Stimulated activated naive CD8-positive, alpha-beta T cell treated with anti-CD3 and anti-CD28 coated beads, Interleukin-15, Interleukin-2, amounts not matched to agents 100 ng/mL and 50 ng/mL, for 24 hours (primary cell): ENCODE data around the gene CTBP1.

Experiments
- H3K27ac Mint-ChIP-seq: one replicate; pipeline ENCODE4 v1.8.0; 2021; ENCODE audit warnings: mild to moderate bottlenecking, mixed read lengths
- H3K27me3 Mint-ChIP-seq: one replicate; pipeline ENCODE4 v1.8.0; 2021; ENCODE audit warnings: mixed read lengths
- H3K36me3 Mint-ChIP-seq: one replicate; pipeline ENCODE4 v1.8.0; 2021; ENCODE audit warnings: low read depth, mixed read lengths
- H3K4me1 Mint-ChIP-seq: one replicate; pipeline ENCODE4 v1.8.0; 2021; ENCODE audit warnings: low read depth, mixed read lengths
- H3K4me3 Mint-ChIP-seq: one replicate; pipeline ENCODE4 v1.8.0; 2021; ENCODE audit warnings: mild to moderate bottlenecking, mixed read lengths
- H3K9me3 Mint-ChIP-seq: one replicate; pipeline ENCODE4 v1.8.0; 2021; ENCODE audit warnings: mixed read lengths

The CTBP1 gene

DNA sequence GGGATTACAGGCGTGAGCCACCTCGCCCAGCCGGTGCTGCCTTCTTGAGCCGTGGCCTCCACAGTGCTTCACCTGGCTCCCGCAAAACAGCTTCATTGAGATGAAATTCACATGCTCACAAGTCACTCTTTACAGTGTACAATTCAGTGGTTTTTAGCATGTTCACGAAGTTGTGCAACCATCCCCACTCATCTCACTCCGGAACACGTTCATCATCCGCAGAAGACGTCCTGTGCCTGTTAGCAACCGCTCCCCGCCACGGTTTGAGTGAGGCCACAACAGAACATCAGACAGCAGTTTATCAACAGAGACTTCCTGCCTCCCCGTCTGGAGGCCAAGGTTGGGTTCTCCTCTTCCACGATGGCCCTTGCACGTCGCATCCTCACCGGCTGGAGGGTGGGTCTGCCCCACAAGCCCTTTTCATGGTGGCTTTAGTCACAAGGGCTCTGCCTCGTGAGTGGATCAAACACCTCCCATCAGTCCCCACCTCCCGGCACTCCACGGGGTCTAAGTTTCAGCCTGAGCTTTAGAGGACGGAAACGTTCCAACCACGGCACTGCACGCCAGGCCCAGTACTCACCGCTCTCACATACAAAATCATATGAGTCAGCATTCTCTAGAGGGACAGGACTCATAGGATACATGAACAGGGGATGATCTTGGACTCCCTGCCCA lies 46.9 kb downstream of the CTBP1 start:
- Mint-ChIP-seq H3K27ac (peak overlapping the region; percentile 95), H3K4me3 (peak overlapping the region; percentile 72), H3K4me1 (peaks cover 50% of the 10 kb centered on the region), H3K36me3 (no peaks in the 10 kb centered on the region), H3K9me3 (no peaks in the 10 kb centered on the region), H3K27me3 (no peaks in the 10 kb centered on the region)

- Mint-ChIP-seq H3K4me1 (peaks cover 50% of the 10 kb centered on the region), H3K9me3 (no peaks in the 10 kb centered on the region), H3K27me3 (no peaks in the 10 kb centered on the region), H3K36me3 (no peaks in the 10 kb centered on the region), H3K4me3 (peak overlapping the region; percentile 72), H3K27ac (no peak overlapping the region)
Observed at GRCh38 chr4:1200425-1201035, 48.4 kb downstream of the CTBP1 start.

GRCh38 chr4:1199556-1200331 lies 49.2 kb downstream of the CTBP1 start:
- Mint-ChIP-seq H3K27ac (no peak overlapping the region), H3K4me1 (peaks cover 48% of the 10 kb centered on the region), H3K27me3 (no peaks in the 10 kb centered on the region)

GRCh38 chr4:1198098-1198844 lies 50.7 kb downstream of the CTBP1 start:
- Mint-ChIP-seq H3K27me3 (no peaks in the 10 kb centered on the region), H3K4me1 (peaks cover 33% of the 10 kb centered on the region), H3K36me3 (no peaks in the 10 kb centered on the region), H3K4me3 (no peak overlapping the region), H3K27ac (no peak overlapping the region), H3K9me3 (no peaks in the 10 kb centered on the region)

More at GRCh38 chr4:1199556-1200331, 49.2 kb downstream of the CTBP1 start:
- Mint-ChIP-seq H3K36me3 (no peaks in the 10 kb centered on the region), H3K9me3 (no peaks in the 10 kb centered on the region), H3K4me3 (no peak overlapping the region)

DNA sequence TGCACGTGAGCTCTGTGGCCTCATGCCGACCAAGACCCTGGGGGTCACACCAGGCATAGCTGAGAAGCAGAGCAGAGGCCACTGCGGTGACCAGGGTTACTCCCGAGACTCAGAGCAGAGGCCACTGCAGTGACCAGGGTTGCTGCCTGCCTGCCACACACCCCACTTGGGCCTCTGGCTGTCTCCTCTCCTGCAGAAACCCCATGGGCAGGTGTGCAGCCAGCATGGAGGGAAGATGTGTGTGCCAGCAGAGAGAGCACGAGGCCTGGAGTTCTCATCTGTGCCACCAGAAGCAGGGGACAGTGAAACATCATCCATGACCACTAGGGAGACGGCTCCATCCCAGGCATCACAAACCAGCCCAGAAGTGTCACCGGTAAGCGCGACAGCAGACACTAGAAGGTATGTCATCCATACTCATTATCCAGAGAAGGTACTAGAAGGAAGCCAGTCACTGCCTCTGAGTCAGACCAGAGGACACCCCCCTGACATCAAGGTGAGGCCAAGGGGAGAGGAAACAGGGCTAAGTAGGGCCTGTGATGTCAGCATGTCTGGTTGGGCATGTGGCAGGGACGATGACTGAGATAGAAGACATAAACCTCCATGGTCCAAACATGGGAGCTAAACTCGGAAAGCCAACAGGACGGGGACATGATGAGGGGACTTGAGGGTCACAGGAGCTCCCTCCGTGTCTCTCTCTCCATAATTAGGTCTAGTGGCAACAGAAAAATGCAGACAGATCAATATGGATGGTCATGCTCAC lies 52.3 kb downstream of the CTBP1 start:
- no peak overlapping the region for H3K27ac Mint-ChIP-seq
- no peak overlapping the region for H3K4me3 Mint-ChIP-seq
- H3K36me3 Mint-ChIP-seq, result no peaks in the 10 kb centered on the region
- peaks cover 16% of the 10 kb centered on the region for H3K4me1 Mint-ChIP-seq
- H3K27me3 Mint-ChIP-seq, result no peaks in the 10 kb centered on the region
- H3K9me3 Mint-ChIP-seq, result no peaks in the 10 kb centered on the region

DNA sequence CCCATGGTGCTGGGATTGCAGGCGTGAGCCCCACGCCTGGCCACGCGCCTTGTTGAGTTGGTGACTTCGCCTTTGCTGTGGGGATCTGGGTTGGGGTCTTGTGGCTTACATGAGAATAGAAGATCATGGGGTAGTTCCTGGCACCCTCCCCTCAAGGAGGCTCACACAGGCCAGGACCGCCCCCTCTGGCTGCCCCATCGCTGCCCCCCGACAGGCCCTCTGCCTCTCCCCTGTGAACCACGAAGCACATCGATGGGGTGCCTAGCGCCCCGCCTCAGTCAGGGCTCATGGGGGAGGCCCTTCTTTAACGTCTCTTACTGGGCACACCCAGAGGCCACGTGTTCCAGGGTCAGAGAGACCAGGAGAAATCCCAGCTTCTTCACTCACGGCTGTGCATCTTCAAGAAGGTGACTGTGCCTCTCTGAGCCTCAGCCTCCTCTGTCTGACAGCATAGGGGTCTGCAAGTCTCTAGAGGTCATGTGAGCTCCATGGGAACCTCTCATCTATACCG lies 53.0 kb downstream of the CTBP1 start:
- H3K4me3 Mint-ChIP-seq, result no peak overlapping the region
- H3K4me1 Mint-ChIP-seq, result peaks cover 10% of the 10 kb centered on the region
- H3K36me3 Mint-ChIP-seq, result no peaks in the 10 kb centered on the region
- no peak overlapping the region for H3K27ac Mint-ChIP-seq
- H3K9me3 Mint-ChIP-seq, result no peaks in the 10 kb centered on the region
- no peaks in the 10 kb centered on the region for H3K27me3 Mint-ChIP-seq

DNA sequence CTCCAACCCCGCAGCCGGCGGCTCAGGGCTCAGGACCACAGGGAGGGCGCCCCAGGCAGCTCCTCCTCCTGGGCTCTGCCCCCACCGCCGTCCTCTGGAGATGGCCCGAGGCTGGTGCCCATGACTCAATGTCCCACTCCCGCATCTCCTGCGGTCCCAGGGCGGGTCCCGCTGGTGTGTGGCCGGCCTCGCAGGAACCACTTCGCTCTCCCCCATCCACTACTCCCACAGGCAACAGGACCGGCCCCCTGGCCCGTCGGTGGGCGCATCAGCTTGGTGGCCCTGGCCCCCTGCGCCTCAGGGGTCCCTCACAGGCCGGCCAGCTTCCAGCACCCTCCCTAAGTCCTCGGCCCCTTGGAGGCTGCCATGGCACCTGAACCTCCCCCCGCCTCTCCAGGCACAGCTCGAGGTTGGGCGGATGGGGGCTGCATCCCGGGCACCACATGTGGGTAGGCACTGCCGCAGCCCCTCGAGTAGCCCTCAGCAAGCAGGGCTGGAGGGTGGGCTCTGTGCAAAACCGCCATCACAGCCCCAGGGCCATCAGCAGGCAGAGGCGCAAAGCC lies 53.7 kb downstream of the CTBP1 start:
- Mint-ChIP-seq H3K9me3 (no peaks in the 10 kb centered on the region), H3K27ac (no peak overlapping the region), H3K27me3 (no peaks in the 10 kb centered on the region), H3K36me3 (no peaks in the 10 kb centered on the region), H3K4me3 (no peak overlapping the region), H3K4me1 (peaks cover 3% of the 10 kb centered on the region)

DNA sequence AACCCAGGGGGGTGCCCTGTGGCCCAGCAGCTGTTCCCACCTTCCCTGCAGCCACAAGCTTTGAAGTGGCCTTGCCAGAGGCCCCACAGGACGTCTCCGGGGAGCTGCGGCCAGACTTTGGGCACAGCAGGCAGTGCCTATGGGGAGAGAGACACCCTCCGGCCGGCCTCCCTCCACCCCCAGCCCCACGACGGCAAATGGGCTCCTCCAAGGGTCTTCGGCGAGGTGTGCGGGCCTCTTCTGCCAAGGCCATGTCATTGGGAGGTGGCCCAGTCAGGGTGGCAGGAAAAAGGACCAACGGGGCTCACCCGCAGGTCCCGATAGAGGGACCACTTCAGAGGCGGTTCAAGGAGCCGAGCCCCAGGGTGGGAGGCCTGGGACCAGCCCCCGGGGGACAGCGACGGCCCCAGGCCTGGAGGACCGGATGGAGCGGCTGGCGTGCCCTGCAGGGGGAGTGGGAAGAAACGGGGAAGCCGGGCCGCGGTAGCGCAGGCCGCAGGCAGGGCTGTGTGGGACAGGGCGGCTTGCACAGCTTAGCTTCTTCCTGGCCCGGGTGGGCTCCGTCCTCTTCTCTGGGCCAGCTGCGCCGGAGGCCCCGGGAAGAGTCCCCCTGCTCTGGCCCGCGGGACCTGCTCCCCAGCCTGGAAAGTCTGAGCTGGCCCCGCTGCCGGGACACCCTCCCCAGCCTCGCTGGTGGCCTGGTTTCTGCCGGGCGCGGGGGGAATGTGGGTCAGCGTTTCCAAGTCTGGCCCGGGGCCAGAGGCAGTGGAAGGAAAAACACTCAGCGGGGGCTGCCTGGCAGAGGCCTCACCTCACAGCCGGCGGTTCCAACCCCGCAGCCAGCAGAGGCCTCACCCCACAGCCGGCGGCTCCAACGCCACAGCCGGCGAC lies 54.7 kb downstream of the CTBP1 start:
- no peak overlapping the region for H3K27ac Mint-ChIP-seq
- no peak overlapping the region for H3K4me3 Mint-ChIP-seq
- no peaks in the 10 kb centered on the region for H3K27me3 Mint-ChIP-seq
- no peaks in the 10 kb centered on the region for H3K36me3 Mint-ChIP-seq
- no peaks in the 10 kb centered on the region for H3K9me3 Mint-ChIP-seq
- no peaks in the 10 kb centered on the region for H3K4me1 Mint-ChIP-seq

GRCh38 chr4:1193206-1194009 lies 55.5 kb downstream of the CTBP1 start:
- Mint-ChIP-seq H3K4me3 (no peak overlapping the region), H3K4me1 (no peaks in the 10 kb centered on the region), H3K27ac (no peak overlapping the region), H3K36me3 (no peaks in the 10 kb centered on the region), H3K27me3 (no peaks in the 10 kb centered on the region), H3K9me3 (no peaks in the 10 kb centered on the region)

DNA sequence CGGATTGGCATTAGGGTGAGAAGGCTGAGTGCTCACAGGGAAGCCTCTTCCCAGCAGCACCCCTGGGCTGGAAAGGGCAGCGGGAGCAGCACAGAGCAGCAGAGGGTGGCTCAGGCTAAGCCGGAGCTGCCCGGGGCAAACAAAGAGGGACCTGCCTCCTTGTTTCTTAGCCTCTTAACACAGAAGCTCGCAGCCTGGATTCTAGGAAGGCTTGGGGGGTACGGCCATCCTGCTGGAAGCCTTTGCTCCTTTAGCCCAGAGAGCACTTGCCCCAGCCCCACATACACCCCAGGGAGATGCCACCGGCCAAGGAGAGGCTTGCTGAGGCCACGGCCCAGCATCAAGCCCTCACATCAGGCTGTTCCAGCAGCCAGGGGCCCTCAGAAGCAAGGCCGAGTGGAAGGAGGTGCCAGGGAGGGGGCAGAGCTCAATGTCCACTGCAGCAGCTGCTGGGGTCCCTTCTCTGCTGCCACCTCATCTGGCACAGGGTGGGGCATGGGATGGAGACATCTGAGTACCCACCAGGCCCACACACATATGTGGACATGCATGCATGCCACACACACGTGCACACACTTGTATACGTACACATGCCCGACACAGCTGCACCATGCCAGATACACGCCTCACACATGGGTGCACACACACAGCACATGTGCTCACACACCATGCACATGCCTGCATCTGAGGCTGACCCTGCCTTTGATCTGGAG lies 56.3 kb downstream of the CTBP1 start:
- no peak overlapping the region for H3K27ac Mint-ChIP-seq

DNA sequence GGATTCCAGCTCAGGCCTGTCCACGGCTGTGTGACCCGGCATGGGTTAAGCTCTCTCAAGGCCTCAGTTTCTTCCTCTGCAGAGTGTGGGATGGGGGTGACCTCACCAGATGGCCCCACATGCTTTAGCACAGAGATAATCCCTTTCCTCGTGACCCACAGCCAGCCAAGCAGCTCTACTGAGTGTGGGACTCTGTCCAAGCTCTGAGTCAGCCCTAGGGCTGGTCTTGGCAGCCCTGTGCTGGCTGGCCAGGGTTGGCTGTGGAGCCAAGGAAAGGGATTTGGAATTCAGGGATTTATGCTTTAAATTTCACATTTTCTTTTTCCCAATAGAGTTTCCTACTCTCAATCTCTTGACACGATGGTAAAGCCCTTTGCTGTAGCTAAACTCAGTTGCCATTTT lies 56.8 kb downstream of the CTBP1 start:
- H3K9me3 Mint-ChIP-seq, result no peaks in the 10 kb centered on the region
- no peaks in the 10 kb centered on the region for H3K36me3 Mint-ChIP-seq
- H3K27ac Mint-ChIP-seq, result no peak overlapping the region
- peaks cover 7% of the 10 kb centered on the region for H3K4me1 Mint-ChIP-seq
- H3K27me3 Mint-ChIP-seq, result no peaks in the 10 kb centered on the region
- H3K4me3 Mint-ChIP-seq, result no peak overlapping the region

More for the DNA sequence above, 56.3 kb downstream of the CTBP1 start:
- Mint-ChIP-seq H3K27me3 (no peaks in the 10 kb centered on the region), H3K36me3 (no peaks in the 10 kb centered on the region), H3K4me3 (no peak overlapping the region), H3K9me3 (no peaks in the 10 kb centered on the region), H3K4me1 (peaks cover 1% of the 10 kb centered on the region)

- Mint-ChIP-seq H3K4me3 (no peak overlapping the region), H3K27ac (no peak overlapping the region), H3K4me1 (peaks cover 12% of the 10 kb centered on the region), H3K27me3 (no peaks in the 10 kb centered on the region), H3K9me3 (no peaks in the 10 kb centered on the region), H3K36me3 (no peaks in the 10 kb centered on the region)
Observed at GRCh38 chr4:1191621-1192020, 57.3 kb downstream of the CTBP1 start.
